ENCODE results near the gene EBF4. TPM values are rescaled to one million over a fixed set of nuclear protein-coding genes. Genes with fewer than 3 reads are reported as not detected.

The EBF4 gene
- total RNA-seq, 1 donor from 2014 or later, result 1.3 TPM

DNA sequence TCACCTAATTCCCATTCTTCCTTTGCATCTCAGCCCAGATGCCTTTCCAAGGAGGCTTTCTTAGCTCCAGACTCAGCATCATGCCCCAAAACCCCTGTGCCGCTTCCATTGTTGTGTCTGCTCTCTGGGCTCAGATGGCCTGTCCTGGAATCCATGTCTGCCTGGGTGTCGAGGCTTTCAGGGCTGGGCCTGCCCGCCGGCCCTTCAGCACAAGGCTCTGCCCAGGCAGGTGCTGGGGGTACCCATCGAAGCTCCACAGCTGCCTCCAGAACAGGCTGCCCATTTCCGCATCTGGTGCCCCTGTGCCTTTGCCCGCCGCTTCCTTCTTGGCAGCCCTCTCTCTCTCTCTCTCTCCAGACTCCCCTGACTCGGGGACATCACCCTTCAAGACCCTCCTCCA is 106.7 kb downstream of the EBF4 start:
- peaks cover 25% of the 10 kb centered on the region for H3K27me3 ChIP-seq (ENCODE audit: control insufficient read depth, insufficient read depth, low read length)
- no peaks in the 10 kb centered on the region for H3K36me3 ChIP-seq (ENCODE audit: control insufficient read depth, insufficient read depth, low read length)
- DNase-seq (ENCODE audit: low read depth), result no peak
- TF ChIP-seq CTCF (IDR thresholded peaks at IDR 0.05; ENCODE audit: insufficient read depth, low read length, severe bottlenecking), result no peak
- no peak overlapping the region for H3K4me3 ChIP-seq (ENCODE audit: low read depth, low read length)
- no peak for FAIRE-seq

DNA sequence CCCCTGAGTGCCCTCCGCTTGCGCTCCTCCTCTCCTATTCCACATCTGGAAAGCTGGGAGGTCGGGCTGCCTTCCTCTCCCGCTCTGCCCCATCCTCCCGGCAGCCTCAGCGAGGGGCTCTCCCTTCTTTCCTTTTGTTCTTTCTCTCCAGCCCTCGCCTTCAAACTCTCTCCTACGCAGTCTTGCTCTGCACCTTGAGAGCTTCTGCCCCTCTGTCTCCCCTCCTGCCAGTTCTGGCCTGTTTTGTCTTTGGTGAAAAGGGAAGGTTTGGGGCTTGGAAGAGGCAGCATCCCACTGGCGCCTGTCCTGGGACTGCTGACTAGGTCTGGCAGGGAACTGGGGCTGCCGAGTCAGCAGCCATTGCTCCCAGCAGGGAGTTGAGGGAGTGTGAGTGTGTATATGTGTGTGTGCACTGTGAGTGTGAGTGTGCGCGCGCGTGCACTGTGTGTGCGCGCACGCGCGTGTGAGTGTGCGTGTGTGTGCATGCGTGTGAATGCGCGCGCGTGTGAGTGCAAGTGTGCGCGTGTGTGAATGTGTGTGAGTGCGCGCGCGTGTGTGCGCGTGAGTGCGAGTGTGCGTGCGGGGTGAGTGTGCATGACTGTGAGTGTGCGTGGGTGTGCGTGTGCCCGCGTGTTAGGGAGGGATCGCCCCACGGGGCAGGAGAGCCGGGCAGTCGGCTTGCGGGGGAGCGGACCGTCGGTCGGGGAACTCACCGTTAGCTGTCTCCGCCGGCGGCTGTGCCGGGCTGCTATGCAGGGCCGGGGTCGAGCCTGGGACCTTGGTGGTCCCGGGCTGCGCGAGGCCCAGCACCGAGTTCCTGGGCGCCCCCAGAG is 107.3 kb downstream of the EBF4 start:
- FAIRE-seq (no peak), DNase-seq (ENCODE audit: low read depth) (no peak)
- TF ChIP-seq CTCF (IDR thresholded peaks at IDR 0.05; ENCODE audit: insufficient read depth, low read length, severe bottlenecking), result no peak
- Histone ChIP-seq H3K27me3 (ENCODE audit: control insufficient read depth, insufficient read depth, low read length) (peaks cover 26% of the 10 kb centered on the region), H3K4me3 (ENCODE audit: low read depth, low read length) (no peak overlapping the region), H3K36me3 (ENCODE audit: control insufficient read depth, insufficient read depth, low read length) (no peaks in the 10 kb centered on the region)

- peaks cover 31% of the 10 kb centered on the region for H3K27me3 ChIP-seq (ENCODE audit: control insufficient read depth, insufficient read depth, low read length)
- no peak for TF ChIP-seq CTCF (IDR thresholded peaks at IDR 0.05; ENCODE audit: insufficient read depth, low read length, severe bottlenecking)
- FAIRE-seq (no peak), DNase-seq (ENCODE audit: low read depth) (no peak)
- H3K36me3 ChIP-seq (ENCODE audit: control insufficient read depth, insufficient read depth, low read length), result no peaks in the 10 kb centered on the region
- H3K4me3 ChIP-seq (ENCODE audit: low read depth, low read length), result no peak within 1 kb of the TSS
Measured at GRCh38 chr20:2800521-2801285, 108.1 kb downstream of the EBF4 start, which contains the start of gene CPXM1. Gene CPXM1, minus strand, starts transcription at chr20:2800627. Its CDS starts 55 bp downstream, at chr20:2800572.

GRCh38 chr20:2801286-2801728 is 108.7 kb downstream of the EBF4 start:
- FAIRE-seq (no peak), DNase-seq (ENCODE audit: low read depth) (no peak)
- H3K4me3 ChIP-seq (ENCODE audit: low read depth, low read length), result no peak overlapping the region
- TF ChIP-seq CTCF (IDR thresholded peaks at IDR 0.05; ENCODE audit: insufficient read depth, low read length, severe bottlenecking), result no peak
- H3K27me3 ChIP-seq (ENCODE audit: control insufficient read depth, insufficient read depth, low read length), result peaks cover 37% of the 10 kb centered on the region
- no peaks in the 10 kb centered on the region for H3K36me3 ChIP-seq (ENCODE audit: control insufficient read depth, insufficient read depth, low read length)

GRCh38 chr20:2804041-2804828 is 111.7 kb downstream of the EBF4 start:
- Histone ChIP-seq H3K27me3 (ENCODE audit: control insufficient read depth, insufficient read depth, low read length) (peaks cover 38% of the 10 kb centered on the region), H3K36me3 (ENCODE audit: control insufficient read depth, insufficient read depth, low read length) (no peaks in the 10 kb centered on the region), H3K4me3 (ENCODE audit: low read depth, low read length) (no peak overlapping the region)
- no peak for FAIRE-seq
- no peak for TF ChIP-seq CTCF (IDR thresholded peaks at IDR 0.05; ENCODE audit: insufficient read depth, low read length, severe bottlenecking)
- DNase-seq (ENCODE audit: low read depth), result no peak
